ENCODE results near the gene IGSF21.

DNA sequence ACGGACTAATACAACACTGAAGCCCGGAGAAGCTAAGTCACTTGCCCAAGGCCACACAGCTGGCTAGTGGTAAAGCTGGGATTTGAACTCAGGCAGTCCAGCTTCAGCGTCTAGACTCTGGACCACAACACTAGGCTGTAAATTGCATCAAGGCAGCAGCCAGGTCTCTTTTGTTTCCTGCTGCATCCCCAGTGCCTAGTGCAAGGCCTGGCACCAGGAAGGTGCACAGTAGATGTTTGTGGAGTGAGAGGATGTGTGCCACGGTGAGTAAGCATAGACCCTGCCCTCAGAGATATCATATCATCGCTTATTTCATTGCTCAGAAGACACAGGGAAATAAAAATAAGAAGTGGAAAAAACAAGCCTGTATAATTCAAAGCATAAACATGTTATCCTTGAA lies 40.9 kb downstream of the IGSF21 start:
- TF ChIP-seq, protein P1, sequence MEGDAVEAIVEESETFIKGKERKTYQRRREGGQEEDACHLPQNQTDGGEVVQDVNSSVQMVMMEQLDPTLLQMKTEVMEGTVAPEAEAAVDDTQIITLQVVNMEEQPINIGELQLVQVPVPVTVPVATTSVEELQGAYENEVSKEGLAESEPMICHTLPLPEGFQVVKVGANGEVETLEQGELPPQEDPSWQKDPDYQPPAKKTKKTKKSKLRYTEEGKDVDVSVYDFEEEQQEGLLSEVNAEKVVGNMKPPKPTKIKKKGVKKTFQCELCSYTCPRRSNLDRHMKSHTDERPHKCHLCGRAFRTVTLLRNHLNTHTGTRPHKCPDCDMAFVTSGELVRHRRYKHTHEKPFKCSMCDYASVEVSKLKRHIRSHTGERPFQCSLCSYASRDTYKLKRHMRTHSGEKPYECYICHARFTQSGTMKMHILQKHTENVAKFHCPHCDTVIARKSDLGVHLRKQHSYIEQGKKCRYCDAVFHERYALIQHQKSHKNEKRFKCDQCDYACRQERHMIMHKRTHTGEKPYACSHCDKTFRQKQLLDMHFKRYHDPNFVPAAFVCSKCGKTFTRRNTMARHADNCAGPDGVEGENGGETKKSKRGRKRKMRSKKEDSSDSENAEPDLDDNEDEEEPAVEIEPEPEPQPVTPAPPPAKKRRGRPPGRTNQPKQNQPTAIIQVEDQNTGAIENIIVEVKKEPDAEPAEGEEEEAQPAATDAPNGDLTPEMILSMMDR (IDR thresholded peaks at IDR 0.05) = no peak
- TF ChIP-seq POLR2AphosphoS5 (IDR thresholded peaks at IDR 0.05) (no peak), POLR2A (IDR thresholded peaks at IDR 0.05) (no peak)

All from prostate gland (tissue), 2 donors.